GF-D8 (cell line): ENCODE data around the gene PFKFB4.

Experiments
- DNase-seq: peaks from one replicate; lab custom pipeline; 2025; lab: John Stamatoyannopoulos, UW

The PFKFB4 gene

DNA sequence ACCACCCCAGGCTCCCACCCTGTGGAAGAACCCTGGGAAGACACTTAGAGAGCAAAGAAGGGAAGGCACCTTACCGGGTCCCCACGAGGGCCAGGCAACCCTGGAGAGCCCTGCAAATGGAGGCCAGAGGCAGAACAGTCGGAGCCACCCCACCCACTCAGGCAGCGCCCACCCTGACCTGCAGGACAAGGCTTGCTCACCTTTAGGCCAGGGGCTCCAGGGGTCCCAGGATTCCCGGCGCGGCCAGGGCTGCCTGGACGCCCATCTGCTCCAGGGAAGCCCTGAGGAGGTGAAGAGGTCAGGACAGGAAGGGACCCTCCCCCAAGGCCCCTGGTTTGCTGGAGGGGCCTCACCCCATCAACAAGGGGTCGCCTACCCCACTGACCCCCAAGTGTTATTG, 28.2 kb upstream of the PFKFB4 start:
- no peak for DNase-seq

DNA sequence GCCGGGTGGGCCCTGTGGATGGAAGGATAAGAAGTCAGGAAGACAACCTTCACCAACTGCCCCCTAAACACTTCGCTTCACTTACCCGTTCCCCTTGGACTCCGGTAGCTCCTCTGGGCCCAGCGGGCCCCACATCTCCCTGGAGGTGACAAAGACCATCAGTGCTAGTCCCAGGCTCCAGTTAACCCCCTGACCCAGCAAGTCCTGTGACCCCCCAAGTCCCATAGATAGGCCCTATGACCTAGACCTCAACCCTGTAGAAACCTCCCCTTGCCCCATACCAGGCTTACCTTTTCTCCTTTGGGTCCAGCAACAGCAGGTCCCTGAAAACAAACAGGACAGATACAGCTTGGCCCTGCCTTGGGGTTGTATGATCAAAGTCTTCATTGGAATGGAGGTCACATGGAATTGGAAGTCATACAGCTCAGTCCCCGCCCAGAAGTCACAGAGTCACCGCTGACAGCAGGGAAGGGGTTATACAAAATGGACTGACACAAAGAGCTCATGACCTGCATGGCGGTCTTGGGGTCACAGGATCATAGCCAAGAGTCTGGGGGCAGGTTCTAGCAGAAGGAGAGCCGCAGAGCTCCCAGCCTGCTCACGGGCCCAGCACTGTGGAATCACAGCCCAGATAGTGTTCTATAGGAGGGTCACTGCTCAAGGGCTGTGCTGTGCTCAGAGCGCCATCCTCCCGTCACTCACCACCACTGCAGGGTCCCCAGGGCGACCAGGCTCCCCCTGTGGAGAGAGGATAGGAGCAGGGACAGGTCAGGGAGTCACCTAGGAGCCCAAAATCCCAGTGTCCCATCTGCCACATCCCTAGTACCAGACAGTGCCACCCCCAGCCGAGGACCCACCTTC, 25.2 kb upstream of the PFKFB4 start:
- no peak for DNase-seq

DNA sequence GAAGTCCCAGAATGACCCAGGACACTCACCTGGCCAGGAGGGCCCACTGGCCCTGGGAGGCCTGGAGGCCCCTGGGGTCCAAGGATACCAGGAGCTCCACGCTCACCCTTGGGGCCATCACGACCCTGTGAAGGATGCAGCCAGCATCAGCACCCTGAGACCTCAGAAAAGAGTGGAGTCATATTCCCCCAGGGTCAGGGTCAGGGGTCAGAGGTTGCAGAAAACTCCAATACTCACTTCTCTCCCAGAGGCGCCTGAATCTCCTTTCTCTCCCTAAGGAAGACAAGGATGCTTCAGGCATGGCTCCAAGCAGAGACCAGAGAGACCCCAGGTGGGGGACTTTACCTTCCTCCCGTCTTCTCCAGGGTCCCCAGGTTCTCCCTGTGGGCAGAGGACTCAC, 20.0 kb upstream of the PFKFB4 start:
- DNase-seq = no peak

DNA sequence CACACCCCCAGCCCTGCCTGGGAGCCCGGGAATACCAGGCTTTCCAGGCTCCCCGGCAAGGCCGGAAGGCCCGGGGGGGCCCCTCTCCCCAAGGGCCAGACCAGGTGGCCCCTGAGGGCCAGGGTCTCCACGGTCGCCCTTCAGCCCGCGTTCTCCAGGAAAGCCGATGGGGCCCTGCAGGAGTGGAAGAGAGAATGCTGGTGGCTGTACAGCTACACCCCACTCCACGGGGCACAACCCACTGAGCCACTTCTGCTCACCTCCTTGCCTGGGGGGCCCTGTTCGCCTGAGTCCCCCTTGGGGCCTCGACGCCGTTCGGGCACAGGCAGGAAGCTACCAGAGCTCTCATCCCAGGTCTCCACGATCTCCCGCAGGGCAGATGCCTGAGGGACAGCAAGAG, 18.8 kb upstream of the PFKFB4 start:
- DNase-seq = no peak

- no peak for DNase-seq
These were observed 17.5 kb upstream of the PFKFB4 start for GRCh38 chr3:48573973-48574585.

GRCh38 chr3:48572517-48572916, 15.9 kb upstream of the PFKFB4 start:
- DNase-seq = no peak

- no peak for DNase-seq
These were observed 15.3 kb upstream of the PFKFB4 start for GRCh38 chr3:48571938-48572337.

DNA sequence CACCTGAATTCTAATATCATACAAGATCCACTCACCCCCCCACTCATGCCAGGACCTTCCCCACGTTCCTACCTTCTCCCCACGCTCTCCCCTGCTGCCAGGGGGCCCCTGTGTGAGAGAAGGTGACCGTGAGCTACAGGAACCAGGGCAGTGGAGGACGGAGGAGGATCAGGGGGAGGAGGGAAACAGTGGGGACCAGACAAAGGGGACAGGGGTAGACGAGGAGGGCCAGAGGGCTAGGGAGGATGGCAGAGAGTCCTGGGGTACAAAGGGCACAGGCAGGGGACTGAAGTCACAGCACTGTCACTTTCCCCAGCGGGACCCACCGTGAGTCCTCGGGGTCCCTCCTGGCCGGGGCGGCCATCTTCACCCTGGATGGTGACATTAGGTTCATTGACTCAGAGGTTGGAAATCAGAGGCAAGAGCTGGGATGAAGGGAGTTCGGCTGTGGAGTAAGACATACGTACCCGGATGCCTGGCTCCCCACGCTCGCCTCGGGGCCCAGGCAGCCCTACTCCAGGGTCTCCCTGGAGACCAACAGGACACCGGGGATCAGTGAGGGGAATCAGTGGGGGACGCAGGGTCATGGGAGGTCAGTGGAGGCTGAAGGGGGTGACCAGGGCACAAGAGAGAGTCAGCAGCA, 13.3 kb upstream of the PFKFB4 start:
- DNase-seq = no peak

DNA sequence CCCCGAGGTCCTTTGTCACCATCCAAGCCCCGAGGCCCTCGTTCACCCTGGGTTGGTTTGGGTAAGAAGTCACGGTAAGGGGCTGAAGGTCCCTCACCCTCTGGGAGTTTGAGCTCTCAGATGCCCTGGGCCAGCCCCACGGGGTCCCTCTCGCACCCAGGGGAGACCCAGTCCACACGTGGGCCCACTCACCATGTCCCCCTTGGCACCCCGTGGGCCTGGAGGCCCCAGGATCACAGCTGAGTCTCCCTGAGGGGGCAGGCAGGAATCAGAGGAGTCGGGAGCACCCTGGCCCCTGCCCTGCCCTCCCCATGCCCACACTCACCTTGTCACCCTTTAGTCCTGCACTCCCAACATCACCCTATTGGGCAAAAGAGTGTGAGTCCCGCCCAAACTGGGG, 12.8 kb upstream of the PFKFB4 start:
- no peak for DNase-seq

DNA sequence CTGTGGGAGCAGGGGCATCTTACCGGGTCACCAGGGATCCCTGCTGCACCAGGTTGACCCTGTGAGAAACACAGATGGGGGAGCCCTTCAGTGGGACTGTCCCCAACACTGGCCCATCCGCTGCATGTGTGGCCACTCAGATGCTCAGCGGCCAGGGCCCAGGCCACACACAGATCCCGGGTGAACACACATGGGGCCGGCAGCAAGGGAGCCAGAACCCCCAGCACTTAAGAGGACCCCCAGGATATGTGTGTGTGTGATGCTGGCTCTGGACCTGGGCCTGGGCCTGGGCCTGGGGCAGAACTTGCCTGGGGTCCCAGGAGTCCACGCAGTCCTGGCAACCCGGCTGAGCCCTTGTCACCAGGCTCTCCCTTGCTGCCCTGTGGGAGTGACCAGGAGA, 11.9 kb upstream of the PFKFB4 start:
- DNase-seq = no peak

GRCh38 chr3:48567500-48567899, 10.9 kb upstream of the PFKFB4 start:
- no peak for DNase-seq

DNA sequence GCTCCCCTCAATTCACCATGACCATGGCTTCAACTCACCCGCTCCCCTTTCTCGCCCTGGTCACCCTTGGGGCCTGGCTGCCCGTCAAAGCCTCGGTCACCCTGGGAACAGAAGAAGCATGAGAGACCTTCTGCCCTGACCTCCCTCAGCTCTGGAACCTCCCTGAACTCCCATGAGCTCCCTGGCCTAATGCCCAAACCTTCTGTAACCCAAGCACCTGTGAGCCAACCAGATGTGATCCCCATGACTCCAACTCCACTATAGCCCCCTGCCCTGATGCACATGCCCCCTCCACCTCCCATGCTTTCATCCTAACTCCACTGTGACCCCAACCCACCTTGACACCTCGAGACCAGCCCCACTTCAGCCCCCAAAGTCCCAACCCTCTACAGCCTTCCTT, 10.5 kb upstream of the PFKFB4 start:
- no peak for DNase-seq

DNA sequence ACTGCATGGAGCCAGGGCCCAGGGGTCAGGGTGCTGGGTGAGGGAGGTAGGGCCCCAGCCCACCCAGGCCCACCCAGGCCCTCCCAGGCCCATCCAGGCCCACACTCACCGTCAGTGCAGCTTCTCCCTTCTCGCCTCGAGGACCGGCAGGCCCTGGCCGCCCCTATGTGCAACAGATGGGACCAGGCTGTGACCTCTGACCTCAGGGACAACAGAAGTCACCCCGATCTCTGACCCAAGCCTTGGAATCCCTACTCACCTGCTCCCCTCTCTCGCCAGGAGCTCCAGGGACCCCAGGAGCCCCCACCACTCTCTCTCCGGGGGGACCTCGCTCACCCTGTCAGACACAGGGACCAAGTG, 9.8 kb upstream of the PFKFB4 start:
- no peak for DNase-seq

- DNase-seq = peak; percentile 8
These were observed 9.2 kb upstream of the PFKFB4 start for GRCh38 chr3:48565591-48566400.

- DNase-seq = no peak
These were observed 8.6 kb upstream of the PFKFB4 start for GRCh38 chr3:48565186-48565585.

GRCh38 chr3:48564667-48565066, 8.1 kb upstream of the PFKFB4 start:
- DNase-seq = no peak

DNA sequence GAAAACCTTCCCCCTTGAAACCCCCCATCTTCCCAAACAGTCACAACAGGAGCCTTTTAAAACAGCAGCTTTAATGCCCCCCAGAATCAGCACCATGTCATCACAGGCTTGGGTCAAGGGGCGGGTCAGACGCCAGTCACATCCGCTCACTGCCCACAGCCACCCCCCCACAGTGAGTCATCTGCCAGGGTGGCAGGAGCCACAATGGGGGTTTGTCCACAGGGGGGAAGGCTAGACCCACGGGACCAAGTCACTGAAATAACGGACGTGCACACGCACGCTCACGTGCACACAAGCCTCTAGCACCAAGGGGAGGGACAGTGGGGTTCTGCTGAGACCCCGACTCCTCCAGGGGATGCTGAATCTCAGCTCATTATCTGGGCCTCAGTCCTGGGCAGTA, 7.4 kb upstream of the PFKFB4 start:
- peak; percentile 14 for DNase-seq

GRCh38 chr3:48563382-48563918, 6.8 kb upstream of the PFKFB4 start, which contains the start of gene UCN2:
Gene UCN2 (minus strand): TSS chr3:48563781. CDS start chr3:48563124, 657 bp downstream.
- DNase-seq = no peak

DNA sequence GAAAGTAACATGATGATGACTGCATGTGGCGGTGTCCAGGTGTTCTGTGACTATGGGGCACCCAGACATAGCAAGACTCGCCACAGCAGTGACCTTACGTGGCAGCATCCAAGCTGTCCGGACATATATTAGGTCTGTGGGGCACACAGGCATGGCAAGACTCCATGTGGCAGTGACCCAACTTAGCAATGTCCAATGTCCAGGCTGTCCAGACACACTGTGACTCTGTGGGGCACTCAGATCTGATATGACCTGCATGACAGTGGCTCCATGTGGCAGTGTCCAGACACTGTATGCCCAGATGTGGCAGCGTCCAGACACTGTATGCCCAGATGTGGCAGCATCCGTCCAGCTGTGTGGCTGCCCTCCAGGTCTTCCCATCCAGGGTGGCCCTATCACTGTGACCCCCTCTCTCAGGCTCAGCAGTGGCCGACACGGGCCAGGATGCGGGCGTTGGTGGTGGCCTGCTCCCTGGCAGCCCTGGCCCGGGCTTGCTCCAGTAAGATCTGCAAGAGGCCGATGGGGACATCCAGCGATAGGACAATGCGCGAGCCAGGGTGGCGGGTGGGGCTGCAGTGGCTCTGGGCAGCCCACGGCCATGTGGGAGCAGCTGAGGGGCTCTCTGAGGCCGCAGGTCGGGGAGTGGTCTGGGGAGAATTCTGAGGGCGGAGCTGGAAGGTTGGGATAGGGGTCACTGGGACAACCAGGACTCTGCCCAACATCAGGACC, 5.9 kb upstream of the PFKFB4 start:
- DNase-seq = no peak

- no peak for DNase-seq
These were observed 4.6 kb upstream of the PFKFB4 start for GRCh38 chr3:48561045-48561736.

GRCh38 chr3:48560648-48561018, 4.0 kb upstream of the PFKFB4 start:
- no peak for DNase-seq
